Measurements from ENCODE around the gene BHLHE41. TPM values are rescaled to one million over a fixed set of nuclear protein-coding genes. Genes with fewer than 3 reads are reported as not detected.

BHLHE41 gene
- total RNA-seq: 2.9 TPM

- intact Hi-C loops (cut with DNase I): loop anchor here (5.0 kb wide), 3 partner anchors 163 to 708 kb away; partner anchors contain the start of gene ITPR2
- H3K27ac ChIP-seq: peak within 1 kb of the TSS; percentile 96 to 98
- TF ChIP-seq CTCF (IDR thresholded peaks at IDR 0.05): no peak
- no peaks in the 10 kb centered on the region for H3K27me3 ChIP-seq
- H3K9me3 ChIP-seq: no peaks in the 10 kb centered on the region
- H3K36me3 ChIP-seq: no peaks in the 10 kb centered on the region
- H3K4me1 ChIP-seq: peaks cover 0 to 21% of the 10 kb centered on the region in 2 donors
- peak; percentile 60 to 87 for DNase-seq (ENCODE audit: low spot score in 2 of 2)
- H3K4me3 ChIP-seq: peak within 1 kb of the TSS; percentile 77 to 82
Observed at GRCh38 chr12:26124446-26125399, at the start of gene BHLHE41. BHLHE41 (minus strand) TSS chr12:26125037; CDS start chr12:26124779, 258 bp downstream.

GRCh38 chr12:26172946-26173552, 48.2 kb upstream of the BHLHE41 start:
- intact Hi-C loops (cut with DNase I): no loop called here
- H3K4me1 ChIP-seq: no peaks in the 10 kb centered on the region
- no peak overlapping the region for H3K4me3 ChIP-seq
- H3K9me3 ChIP-seq: no peaks in the 10 kb centered on the region
- DNase-seq (ENCODE audit: low spot score in 2 of 2): no peak
- no peaks in the 10 kb centered on the region for H3K36me3 ChIP-seq
- H3K27ac ChIP-seq: no peak overlapping the region
- no peaks in the 10 kb centered on the region for H3K27me3 ChIP-seq
- TF ChIP-seq CTCF (IDR thresholded peaks at IDR 0.05): no peak

GRCh38 chr12:26172539-26172938, 47.7 kb upstream of the BHLHE41 start:
- no peak for TF ChIP-seq CTCF (IDR thresholded peaks at IDR 0.05)
- intact Hi-C loops (cut with DNase I): no loop called here
- no peaks in the 10 kb centered on the region for H3K9me3 ChIP-seq
- DNase-seq (ENCODE audit: low spot score in 2 of 2): no peak
- no peaks in the 10 kb centered on the region for H3K27me3 ChIP-seq
- H3K36me3 ChIP-seq: no peaks in the 10 kb centered on the region
- H3K4me1 ChIP-seq: no peaks in the 10 kb centered on the region
- no peak overlapping the region for H3K4me3 ChIP-seq
- H3K27ac ChIP-seq: no peak overlapping the region

- no peak for TF ChIP-seq CTCF (IDR thresholded peaks at IDR 0.05)
- no peaks in the 10 kb centered on the region for H3K4me1 ChIP-seq
- H3K4me3 ChIP-seq: no peak overlapping the region
- H3K36me3 ChIP-seq: no peaks in the 10 kb centered on the region
- no peak for DNase-seq (ENCODE audit: low spot score in 2 of 2)
- intact Hi-C loops (cut with DNase I): no loop called here
- no peaks in the 10 kb centered on the region for H3K27me3 ChIP-seq
- H3K9me3 ChIP-seq: no peaks in the 10 kb centered on the region
- H3K27ac ChIP-seq: no peak overlapping the region
Observed at GRCh38 chr12:26172013-26172412, 47.2 kb upstream of the BHLHE41 start.

GRCh38 chr12:26164118-26164517, 39.3 kb upstream of the BHLHE41 start:
- Histone ChIP-seq H3K4me3 (no peak overlapping the region), H3K27me3 (no peaks in the 10 kb centered on the region), H3K9me3 (no peaks in the 10 kb centered on the region), H3K4me1 (no peaks in the 10 kb centered on the region), H3K27ac (no peak overlapping the region), H3K36me3 (no peaks in the 10 kb centered on the region)
- intact Hi-C loops (cut with DNase I): no loop called here
- no peak for TF ChIP-seq CTCF (IDR thresholded peaks at IDR 0.05)
- DNase-seq (ENCODE audit: low spot score in 2 of 2): no peak

All from ascending aorta (tissue), 2 donors.